ENCODE measurements around the gene COL5A3.
"Not testable (repeated sequence)": the region's sequence is repeated elsewhere in the genome, so short reads cannot be mapped to it uniquely, and the experiment has no call there.

The COL5A3 gene

DNA sequence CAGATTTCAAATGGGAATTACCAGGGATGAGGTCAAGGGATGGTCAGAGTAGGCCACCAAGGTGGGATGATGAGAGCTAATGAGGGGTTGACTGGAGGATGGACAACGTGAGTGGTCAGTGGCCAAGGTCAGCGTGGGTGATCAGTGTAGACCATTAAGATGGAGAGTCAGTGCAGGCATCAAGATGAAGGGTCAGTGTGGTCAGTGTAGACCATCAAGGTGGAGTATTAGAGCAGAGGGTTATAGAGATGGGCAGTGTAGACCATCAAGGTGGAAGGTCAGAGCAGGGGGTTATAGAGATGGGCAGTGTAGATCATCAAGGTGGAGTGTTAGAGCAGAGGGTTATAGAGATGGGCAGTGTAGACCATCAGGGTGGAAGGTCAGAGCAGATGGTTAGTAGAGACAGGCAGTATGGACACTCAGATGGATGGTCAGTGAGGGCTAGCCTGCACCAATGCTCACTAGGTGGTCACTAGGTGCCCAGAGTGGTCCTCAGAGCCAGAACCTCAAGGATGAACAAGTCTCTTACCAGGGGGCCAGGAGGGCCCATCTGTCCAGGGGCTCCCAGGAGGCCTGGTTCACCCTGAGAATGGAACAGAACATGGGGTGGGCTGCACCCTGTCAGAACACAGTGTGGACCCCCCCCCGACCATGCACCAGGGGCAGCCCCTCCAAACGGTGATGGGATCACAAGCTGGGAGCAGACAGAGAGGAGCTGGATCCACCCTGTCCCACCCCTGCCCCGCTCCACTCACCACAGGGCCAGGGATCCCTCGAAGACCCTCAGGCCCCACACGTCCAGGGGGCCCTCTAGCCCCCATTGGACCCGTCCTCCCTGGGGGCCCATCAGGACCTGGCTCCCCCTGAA lies 41.2 kb downstream of the COL5A3 start:
- no peak for DNase-seq

DNA sequence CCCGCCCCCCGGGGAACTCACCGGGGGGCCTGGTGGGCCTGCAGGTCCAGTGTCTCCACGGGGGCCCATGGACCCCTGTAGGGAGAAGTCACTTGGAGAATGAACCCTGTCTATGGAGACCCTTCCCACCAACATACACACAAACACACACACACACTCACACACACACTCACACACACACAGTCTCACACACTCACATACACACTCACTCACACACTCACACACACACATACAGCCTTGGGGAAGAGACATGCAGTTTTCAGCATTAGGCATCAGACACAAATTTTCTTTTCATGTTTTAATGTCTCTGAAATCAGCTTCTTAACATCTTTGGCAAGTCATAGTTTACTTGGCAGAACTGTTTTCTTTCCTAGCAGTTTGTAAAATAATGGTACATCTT lies 43.0 kb downstream of the COL5A3 start:
- DNase-seq = no peak

DNA sequence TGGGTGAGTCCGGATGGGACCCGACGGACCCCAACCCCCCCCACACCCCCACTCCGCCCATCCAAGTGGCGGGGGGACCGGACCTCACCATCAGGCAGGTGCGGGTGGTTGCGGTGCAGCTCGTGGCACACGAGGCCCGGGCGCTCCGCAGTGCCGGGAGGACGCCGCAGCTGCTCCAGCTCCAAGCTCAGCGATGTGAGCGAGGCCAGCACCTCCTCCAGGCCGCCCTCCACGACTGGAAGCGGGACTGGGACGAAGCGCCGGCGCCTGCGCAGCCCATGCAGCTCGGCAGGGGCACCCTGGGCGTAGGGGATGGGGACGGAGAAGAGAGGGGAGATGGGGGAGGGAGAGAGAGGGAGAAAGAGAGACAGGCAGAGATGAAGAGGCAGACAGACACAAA lies 43.9 kb downstream of the COL5A3 start:
- DNase-seq = no peak

- DNase-seq = no peak
Observed at GRCh38 chr19:9966024-9966423, 44.3 kb downstream of the COL5A3 start.

- DNase-seq = no peak
Observed at GRCh38 chr19:9962623-9963290, 47.5 kb downstream of the COL5A3 start.

DNA sequence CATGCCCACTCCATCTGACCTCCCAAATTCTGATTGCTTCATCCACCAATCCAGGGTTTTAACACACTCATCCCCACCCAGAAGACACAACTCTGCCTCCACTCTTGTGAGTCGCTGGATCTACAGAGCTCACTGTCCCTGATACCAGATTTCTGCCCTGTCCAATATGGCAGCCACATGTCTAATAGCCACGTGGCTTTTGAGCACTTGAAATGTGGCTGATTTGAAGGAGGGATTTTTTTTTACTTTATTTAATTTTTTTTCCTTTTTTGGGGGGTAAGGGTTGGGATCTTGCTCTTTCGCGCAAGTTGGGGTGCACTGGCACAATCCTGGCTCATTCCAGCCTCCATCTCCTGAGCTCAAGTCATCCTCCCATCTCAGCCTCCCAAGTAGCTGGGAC lies 49.2 kb downstream of the COL5A3 start:
- DNase-seq = no peak

- DNase-seq = no peak
Observed at GRCh38 chr19:9958379-9958821, 51.9 kb downstream of the COL5A3 start.

GRCh38 chr19:9956956-9957355 lies 53.3 kb downstream of the COL5A3 start:
- no peak for DNase-seq

GRCh38 chr19:9953802-9954542 lies 56.3 kb downstream of the COL5A3 start:
- DNase-seq = no peak

GRCh38 chr19:9952276-9952675 lies 58.0 kb downstream of the COL5A3 start:
- no peak for DNase-seq

- no peak for DNase-seq
Observed at GRCh38 chr19:9947441-9947840, 62.9 kb downstream of the COL5A3 start.

DNA sequence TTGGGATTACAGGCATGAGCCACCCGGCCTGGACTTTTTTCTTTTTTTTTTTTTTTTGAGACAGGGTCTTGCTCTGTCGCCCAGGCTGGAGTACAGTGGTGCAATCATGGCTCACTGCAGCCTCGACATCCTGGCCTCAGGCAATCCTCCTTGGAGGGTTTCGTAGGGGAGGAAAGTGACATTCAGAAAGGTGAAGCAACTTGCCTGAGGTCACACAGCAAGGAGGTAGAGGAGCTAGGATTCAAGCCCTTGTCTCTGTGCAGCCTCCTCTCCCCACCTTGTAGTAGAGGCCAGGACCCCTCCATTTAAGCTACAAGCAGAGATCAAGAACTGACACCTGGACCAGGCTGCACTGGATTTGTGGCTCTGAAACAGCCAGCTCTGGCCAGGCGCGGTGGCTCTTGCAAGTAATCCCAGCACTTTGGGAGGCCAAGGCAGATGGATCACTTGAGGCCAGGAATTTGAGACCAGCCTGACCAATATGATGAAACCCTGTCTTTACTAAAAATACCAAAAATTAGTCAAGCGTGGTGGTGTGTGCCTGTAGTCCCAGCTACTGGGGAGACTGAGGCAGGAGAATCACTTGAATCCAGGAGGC lies 63.7 kb downstream of the COL5A3 start:
- DNase-seq = not testable (repeated sequence)

DNA sequence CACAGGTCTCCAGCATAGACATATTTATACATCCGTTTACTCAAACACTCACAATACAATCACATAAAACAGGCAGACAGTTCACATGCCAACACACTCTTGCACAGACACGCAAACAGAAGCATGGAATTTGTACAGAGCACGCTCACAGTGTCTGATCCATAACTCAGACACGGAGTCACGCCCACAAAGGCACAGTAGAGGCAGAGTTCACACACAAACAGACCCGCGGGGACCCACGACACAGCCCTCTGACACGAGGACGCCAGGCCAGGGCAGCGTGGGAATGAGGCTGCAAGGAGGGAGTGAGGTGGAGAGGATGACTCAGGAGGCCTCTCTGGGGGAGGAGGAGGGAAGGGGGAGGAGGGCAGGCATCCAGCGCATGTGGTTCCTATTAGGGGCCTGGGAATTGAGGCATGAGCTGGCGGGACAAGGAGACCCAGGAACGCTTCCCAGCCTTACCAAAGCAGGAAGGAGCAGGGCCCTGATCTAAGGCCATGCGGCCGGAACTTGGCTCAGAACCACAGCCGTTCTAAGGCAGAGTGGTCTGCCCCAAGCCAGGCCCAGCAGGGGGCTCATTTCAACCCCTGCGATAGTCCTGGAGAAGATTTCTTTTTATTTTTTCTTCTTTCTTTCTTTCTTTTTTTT lies 64.9 kb downstream of the COL5A3 start:
- DNase-seq = no peak

DNA sequence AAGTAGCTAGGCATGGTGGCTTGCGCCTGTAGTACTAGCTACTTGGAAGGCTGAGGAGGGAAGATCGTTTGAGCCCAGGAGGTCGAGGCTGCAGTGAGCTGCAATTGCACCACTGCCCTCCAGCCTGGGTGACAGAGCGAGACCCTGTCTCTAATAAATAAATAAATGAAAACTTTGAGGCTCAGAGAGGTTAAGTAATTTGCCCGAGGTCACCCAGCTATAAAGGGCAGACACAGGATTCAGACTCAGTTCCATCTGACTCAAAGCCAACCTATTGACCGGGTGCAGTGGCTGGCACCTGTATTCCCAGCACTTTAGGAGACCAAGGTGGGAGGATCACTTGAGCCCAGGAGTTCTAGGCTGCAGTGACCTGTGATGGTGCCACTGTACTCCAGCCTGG lies 66.6 kb downstream of the COL5A3 start:
- DNase-seq = no peak

DNA sequence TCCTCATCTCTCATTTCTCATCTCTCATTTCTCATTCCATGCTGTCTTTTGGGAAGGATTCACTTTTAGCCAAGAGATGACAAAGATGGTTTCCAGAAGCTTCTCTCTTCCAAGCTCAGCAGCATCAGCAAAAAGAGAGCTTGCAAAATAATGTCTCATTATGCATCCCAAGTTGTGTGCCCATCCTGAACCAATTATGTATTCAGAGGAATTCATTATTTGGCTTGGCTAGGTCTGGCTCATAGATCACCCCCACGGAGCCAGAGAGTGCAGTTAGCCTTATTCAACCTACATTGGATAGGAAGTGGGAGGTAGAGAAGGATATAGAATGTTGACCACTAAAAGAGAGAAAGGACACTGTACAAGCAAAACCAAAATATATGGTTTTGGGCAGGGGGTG lies 68.6 kb downstream of the COL5A3 start:
- DNase-seq = no peak

- DNase-seq = no peak
Observed at GRCh38 chr19:9941231-9941630, 69.1 kb downstream of the COL5A3 start.

DNA sequence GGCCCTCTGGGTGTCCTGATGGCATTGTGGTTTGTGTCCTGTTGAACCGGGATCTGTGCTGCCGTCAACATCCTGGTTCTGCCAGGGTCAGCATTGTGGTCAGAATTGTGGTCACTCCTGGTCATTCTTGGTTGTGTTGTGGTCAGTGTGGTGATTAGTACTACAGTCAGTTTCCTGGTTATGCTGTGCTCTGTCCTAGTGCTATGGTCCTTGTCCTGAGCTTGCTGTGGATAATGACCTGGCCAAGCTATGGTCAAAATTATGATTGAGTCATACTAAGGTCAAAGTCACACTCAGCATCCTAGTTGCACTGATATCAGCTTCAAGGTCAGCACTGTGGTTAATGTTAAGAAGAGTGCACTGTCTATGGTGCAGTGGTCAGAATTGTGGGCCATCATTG lies 69.5 kb downstream of the COL5A3 start:
- DNase-seq = no peak

DNA sequence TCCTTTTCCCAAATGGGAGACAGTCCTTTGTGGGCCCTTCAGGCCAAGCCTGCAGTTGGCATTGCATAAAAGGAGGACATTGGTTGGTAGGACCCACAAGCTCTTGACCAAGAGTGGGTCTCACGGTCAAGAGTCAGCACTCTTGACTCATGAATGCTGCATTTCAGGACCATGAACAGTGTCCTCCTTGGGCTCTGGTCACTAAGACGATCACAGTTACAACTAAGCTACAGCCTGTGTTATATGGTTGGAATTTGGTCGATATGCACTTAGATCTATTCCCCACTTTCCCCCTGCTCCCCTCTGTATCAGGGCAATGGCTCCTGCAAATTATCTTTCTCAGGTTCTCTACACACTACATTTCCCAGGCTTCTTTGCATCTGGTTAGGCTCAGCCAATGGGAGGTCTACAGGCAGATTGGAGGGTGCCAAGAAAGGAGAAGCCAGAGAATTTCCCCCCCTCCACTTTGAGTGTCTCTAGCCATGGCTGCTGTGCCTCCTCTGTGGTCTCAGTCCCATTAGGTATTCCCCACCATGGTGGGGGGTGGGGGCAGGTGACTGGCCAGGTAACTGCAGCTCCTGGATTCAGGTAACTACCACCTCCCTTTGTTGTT lies 70.9 kb downstream of the COL5A3 start:
- DNase-seq = no peak

DNA sequence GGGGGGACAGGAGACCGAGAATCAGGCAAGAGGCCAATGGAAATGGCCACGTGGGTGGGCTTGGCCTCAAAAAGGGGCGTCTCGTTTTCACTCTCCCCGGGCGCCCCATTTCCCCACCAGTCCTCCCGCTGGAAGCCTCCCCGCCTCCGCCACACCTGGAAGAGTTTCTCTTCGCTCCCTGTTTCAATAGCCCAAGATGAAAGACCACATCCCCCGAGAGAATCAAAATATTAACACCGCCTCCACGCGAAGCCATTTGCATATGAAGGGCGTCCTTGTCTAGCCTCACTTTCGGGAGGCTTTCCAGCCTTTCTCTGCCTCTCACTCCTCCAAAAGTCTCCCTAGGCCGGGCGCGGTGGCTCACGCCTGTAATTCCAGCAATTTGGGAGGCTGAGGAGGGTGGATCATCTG lies 73.3 kb downstream of the COL5A3 start:
- DNase-seq = no peak

- peak; percentile 57 for DNase-seq
Observed at GRCh38 chr19:9936326-9937000, 73.8 kb downstream of the COL5A3 start, which contains the start of gene OLFM2. OLFM2 (minus strand) TSS chr19:9936515; CDS start chr19:9936366, 149 bp downstream.

All from CD4-positive, alpha-beta T cell treated with Interleukin-17A for 4 hours (primary cell).